Inflammatory macrophage treated with lipopolysaccharide for 1 hour (primary cell): ENCODE measurements around the gene BROX.
A peak's percentile ranks its signal among the peaks of the same experiment; 100 is the strongest.
"Not testable (repeated sequence)": the region's sequence is repeated elsewhere in the genome, so short reads cannot be mapped to it uniquely, and the experiment has no call there.

Source experiments
- DNase-seq, 2 donors: peaks; one replicate each; pipeline ENCODE4 v3.0.0-alpha.2; 2020 to 2022

The BROX gene

DNA sequence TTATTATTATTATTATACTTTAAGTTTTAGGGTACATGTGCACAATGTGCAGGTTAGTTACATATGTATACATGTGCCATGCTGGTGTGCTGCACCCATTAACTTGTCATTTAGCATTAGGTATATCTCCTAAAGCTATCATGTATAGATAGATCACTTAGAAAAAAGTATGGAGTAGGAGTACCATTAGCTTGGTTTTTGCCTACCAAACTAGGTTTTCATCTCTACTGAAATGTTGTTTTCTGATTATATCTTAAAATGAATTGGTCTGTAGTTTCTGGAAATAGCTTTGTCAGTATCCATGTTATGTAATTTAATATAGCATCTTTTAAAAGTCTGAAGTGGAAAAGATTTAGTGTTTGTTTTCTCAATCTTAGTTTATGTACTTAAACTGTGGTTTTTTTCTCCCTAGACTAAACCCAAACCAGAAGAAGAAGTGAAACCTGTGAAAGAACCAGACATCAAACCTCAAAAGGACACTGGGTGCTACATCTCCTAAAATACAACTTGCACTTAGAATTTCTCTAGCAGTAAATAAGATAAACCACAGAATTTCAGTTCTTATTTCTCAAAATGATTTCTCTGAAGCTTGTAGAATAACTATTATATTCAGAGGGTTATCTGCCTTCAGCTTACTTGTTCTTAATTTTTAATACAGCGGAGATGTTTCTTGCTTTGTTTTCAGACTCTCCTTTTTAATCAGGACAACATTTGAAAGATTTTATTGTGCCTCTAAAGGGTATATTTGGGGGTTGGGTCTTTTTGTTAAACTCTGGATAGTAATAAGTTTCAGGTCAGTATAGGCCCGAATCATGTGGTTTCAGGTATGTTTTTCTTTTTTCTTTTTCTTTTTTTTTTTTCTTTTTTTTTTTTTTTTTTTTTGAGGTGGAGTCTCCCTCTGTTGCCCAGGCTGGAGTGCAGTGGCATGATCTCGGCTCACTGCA is 20.1 kb downstream of the BROX start:
- DNase-seq = peak in 1 of 2 donors; percentile 10

DNA sequence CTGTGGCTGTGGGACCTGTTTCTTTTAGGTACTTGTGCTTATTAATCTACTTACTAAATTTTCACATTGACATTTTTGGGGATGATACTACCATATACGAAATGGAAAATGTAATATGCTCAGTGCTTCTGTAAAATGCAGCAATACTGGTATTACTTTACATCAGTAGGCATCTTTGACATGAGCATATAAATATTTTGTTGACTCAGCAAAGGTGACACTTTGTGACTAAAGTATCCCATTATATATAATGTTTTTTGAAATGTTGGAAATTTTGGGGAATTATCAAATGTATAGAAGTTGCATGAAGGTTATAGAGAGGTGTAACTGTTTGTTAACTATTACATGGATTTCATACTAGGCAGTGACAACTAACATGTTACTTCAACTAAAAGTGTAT is 22.4 kb downstream of the BROX start:
- DNase-seq = no peak

DNA sequence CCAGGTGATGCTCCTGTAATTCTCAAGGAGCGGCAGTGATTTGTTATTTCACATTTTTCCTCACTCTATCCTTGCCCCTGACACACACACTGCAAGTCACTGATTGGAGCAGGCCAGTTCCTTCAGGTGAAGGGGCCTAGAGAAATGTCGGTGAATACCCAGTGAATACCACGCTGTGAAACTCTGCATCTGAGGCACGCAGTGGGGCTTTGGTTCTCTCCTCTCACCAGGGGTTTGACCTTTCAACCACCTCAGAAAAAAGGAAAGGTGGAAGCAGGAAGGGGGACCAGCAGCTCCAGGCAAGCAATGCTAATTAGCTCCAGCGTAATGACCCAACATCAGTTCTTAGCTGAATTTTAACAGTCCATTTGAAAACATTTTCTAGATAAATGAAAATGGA is 24.1 kb downstream of the BROX start:
- DNase-seq = no peak

DNA sequence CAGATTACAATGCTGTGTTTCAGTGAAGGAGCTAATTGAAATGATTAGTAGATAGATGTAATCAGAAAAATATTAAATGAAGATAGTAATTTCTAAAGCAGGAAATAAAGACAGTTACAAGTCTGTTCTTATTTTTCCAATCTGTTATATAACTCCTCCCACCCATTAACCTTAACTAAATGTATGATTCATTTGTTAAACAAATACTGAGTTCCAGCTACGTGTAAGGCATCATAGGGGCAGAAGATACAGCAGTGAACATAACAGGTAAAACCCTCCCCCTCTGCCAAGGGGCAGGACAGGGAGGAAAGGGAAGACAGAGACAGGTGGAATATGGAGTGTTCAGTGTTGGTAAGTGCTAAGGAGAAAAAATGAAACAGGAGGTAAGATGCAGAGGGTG is 24.6 kb downstream of the BROX start, which contains the start of gene FAM177B:
Gene FAM177B (plus strand): TSS at position 231 of the 400 bp plus-strand sequence. CDS start 9,344 bp downstream, outside the sequence.
- DNase-seq = no peak

DNA sequence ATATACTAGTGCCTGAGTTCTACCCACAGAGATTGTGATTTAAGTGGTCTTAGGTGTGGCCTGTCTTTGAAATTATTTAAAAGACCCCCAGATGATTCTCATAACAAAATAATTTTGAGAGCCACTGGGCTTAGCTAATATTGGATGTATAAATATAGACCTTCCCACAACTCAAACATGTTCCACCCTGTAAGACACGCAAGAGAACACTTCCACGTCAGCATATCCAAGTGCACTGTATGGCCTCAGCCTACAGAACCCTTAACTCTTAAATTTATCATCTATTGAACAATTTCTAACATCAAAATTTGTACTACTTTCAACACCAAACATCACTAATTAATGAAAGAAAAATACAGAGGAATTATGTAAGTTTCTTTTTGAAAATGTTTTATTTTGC is 27.1 kb downstream of the BROX start:
- no peak for DNase-seq

DNA sequence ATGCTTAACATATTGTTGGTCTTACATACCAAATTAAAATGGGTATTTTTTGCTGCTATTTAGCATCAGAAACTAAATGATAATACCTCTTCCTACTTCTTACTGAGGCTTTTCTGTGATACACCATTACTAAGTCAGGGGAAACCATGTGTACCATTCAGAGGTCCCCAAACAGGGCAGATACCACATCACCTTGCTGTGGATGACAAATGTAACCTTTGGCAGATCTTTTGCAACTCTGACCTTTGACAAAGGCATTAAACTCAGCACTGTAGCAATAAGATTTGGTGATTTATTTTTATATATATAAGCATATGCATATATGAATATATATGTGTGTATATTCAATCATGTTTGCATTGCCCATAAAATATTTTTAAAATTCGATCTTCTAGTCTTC is 27.6 kb downstream of the BROX start:
- no peak for DNase-seq

DNA sequence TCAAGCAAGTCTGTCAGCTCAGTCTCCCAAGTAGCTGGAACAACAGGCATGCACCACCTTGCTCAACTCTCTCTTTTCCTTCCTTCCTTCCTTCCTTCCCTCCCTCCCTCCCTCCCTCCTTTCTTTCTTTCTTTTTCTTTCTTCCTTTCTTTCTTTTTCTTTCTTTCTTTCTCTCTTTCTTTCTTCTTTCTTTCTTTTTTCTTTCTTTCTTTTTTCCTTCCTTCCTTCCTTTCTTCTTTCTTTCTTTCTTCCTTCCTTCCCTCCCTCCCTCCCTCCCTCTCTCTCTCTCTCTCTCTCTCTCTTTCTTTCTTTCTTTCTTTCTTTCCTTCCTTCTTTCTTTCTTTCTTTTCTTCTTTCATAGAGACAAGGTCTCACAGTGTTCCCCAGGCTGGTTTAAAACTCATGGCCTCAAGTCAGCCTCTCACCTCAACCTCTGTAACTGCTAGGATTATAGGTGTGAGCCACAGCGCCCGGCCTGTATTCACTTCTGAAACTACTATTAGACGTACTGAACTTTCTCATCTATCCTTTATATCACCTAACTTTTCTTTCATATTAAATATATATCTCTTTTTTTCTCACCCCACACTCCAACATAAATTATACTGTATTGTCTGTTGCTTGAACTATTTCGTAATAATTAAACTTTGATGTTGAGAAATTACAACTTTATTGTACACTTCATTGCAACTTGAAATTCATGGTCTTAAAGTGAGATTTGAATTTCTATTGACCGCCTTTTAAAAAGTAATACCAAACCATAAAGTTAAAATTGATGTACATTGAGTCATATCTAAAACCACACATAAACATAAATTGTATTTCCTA is 29.5 kb downstream of the BROX start:
- not testable (repeated sequence) for DNase-seq

DNA sequence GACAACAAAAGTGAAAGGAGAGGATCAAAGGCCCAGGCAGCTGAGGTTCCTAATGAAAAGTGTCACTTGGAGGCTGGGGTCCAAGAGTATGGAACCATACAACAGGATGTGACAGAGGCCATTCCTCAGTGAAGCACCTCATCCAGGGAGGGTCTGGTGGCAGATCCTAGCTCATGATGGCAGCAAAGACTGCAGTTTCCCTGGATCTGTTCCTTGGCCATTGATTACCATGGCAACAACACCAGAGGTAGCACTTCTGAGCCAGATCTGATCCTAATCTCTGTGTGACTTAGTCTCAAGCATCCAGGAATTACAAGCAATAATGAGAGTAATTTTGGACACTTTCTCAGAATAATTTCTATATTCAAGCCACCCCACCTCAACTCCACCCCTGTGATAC is 37.6 kb downstream of the BROX start:
- DNase-seq = no peak

DNA sequence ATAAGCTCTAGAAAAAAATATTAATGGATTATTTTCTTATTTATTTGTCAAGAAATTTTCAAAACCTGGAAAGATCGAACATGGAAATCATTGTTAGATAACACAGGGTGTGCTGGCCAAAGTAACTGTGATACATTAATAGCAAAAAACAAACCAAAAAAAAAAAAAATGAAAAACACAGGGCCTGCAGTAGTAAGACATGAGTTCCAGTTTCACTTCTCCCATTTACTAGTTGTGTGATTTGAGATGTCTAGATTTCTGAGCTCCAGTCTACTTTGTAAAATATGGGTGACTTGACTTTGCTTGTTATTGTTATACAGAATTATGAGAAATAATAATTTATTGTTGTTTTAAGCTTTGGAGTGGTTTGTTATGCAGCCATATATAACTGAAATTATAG is 38.3 kb downstream of the BROX start:
- peak; percentile 17 to 31 for DNase-seq

DNA sequence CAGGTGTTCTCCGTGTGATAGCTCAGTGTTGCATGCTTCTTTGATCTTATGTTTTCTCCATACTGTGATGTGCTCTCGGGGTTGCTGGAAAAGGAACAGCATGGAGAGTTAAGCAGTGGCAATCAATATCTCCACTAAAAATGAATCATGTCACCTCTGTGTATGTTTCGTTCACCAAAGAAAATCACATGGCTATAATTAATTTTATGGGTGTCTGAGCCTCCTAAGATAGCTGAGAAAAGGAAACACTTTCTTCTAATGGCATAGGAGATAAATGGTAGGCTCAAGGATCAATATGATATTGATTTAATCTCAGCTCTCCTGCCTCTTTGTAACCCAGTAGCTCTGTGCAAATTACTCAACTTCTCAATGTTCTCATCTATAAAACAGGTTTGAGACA is 38.9 kb downstream of the BROX start:
- no peak for DNase-seq

DNA sequence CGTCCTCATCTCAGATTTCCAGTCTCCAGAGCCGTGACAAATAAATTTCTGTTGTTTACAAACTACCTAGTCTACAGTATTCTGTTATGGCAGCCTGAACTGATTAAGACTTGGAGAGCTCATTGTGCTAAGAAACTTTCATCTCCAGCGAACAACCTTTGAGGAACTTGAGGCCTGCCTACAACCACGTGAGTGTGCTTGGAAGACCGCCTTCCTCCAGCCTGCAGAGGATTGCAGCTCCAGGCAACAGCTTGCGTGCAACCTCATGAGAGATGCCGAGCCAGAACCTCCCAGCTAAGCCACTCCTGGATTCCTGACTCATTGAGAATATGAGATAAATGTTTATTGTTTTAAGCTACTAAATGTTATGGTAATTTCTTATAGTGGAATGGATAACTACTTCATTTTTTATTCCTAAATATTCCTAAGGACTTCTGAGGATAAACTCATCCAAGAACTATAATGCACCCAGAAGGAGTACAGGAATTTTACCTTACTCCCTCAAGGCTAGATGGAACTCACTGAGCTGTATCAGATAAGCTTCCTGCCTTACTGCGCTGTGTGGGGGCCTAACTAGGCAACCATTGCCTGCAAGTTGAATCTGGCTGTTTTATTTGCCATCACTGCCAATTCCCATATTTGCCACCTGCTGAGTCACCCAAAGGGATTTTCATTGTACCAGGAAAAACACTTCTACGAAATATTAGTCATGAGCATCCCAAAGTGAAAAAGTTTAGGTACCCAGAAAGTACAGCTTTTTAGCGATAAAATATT is 42.2 kb downstream of the BROX start:
- peak; percentile 38 to 70 for DNase-seq

DNA sequence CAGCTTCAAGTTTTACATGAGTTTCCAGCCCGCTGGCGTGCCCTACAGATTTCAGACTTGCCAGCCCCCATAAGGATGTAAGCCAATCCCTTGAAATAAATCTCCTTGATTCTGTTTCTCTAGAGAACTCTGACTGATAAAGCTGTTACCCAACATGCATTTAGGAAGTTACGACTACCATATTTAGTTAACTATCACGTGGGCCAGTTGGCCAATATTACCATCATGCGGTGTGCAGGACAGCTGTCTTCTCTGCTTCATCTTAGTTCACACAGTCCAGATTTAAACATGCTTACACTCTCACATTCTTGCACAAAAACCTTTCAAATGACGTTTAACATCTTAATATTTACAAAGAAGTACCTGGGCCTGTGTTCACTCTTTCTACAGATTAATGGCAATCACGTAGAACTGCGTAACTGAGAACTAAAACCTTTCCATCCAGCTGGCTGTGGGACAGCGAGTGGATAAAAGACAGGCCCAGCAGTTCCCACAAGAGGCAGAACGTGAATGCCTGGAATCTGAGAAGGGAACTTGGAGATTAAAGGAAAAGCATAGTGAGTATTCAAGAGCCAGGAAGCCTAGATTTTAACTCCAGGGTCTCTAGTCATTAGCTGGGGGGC is 45.4 kb downstream of the BROX start:
- no peak for DNase-seq

DNA sequence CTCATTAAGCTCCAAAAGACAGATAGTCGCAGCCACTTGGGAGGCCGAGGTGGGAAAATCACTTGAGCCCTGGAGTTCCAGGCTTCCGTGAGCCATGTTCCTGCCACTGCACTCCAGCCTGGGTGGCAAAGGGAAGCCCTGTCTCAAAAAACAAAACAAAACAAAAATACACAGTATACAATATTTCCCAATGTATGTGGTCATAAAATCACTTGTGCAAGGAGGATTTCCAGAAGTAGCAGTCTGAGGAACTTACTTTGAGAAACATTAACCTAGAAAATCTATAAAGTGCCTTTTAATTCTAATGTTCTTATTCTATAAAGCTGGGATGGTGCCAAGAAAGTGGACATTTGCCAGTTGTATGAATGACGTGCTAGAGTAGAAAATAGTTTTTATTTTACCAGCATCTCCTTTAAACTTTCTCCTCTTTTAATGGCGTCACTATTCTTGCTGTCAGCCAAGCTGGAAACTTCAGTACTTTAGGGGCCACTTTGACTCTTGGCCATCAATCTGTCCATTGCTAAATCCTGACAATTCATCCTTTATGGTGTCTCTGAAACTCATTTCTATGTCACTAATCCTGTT is 47.2 kb downstream of the BROX start:
- DNase-seq = peak; percentile 35 to 72

DNA sequence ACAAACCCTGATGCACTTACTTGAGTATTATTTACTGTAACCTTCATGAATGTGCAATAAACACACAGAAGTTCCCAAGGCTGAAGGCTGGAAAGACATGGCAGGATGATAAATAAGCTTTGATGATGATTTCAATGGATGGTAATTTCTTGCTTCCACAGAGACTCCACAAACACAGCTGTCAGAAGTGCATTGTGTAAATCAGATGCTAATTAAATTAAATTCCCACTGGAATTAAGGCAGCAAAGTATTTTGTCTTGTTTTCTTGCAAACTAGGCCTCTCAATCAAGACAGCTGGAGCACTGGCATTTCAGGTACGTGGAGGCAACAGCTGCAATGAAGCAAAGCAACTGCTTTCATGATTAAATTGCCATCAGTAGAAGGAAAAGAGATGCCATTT is 48.7 kb downstream of the BROX start:
- DNase-seq = no peak

DNA sequence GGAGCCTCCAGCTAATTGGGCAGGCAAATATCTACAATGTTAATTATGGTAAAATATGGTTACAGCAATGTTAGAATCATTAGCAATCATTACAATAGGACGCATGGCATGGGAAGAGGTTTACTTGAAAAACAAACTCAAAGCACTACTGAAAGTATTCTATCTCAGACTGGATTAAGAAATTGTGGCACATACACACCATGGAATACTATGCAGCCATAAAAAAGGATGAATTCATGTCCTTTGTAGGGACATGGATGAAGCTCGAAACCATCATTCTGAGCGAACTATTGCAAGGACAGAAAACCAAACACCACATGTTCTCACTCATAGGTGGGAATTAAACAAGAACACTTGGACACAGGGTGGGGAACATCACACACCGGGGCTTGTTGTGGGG is 49.8 kb downstream of the BROX start:
- not testable (repeated sequence) for DNase-seq

DNA sequence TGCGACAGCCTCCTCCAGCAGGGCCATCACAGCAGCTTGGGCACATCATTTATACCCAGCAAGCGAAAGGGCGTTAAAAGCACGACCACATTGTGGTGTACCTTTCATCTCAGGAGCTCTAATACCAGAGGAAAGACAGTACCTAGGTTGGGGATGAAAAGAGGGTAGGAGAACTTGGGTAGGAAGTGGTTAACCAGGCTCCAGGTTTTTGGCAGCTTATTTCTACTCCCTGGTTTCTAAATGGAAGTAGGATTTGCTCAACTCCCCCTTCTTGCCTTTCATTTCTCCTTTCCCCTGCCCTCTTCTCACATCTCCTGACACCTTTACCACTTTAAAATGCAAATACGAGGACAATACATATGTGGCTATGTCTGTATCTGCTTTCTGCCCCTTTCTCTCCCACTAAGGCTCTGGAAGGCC is 54.8 kb downstream of the BROX start:
- no peak for DNase-seq

DNA sequence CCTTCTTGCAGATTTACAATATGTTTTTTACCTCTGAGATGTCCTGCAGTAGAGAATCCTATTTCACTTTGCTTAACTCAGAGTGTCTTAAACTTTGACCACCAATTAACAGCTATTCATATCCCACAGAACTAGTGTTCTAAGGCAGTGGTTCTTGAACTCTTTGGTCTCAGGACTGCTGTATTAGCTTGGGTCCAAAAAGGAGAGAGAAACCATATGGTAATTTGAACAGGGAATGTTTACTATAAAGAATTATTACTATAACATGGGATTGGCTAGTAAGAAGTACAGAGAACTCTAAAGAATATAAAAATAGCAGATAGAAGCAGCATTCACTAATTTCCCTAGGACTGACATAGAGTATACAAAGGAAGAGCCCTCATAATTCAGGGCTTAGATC is 56.2 kb downstream of the BROX start:
- no peak for DNase-seq

DNA sequence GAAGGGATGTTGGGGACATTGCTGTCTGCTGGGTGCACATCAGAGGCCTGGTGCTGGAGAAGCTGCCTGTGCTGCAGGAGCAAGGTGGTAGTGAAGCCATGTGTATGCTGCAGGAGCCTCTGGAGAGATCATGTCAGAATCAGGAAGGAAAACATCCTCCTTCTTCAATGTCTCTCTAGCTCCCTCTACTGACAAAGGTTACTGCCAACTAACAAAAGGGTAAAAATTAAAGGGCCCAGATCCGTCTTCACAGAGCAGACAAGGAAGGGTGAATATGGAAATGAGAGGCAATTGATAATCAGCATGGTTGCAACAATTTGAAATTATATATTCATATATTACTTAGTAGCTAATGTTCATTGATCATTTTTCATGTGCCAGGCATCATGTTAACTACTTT is 56.8 kb downstream of the BROX start:
- DNase-seq = peak in 1 of 2 donors; percentile 23

DNA sequence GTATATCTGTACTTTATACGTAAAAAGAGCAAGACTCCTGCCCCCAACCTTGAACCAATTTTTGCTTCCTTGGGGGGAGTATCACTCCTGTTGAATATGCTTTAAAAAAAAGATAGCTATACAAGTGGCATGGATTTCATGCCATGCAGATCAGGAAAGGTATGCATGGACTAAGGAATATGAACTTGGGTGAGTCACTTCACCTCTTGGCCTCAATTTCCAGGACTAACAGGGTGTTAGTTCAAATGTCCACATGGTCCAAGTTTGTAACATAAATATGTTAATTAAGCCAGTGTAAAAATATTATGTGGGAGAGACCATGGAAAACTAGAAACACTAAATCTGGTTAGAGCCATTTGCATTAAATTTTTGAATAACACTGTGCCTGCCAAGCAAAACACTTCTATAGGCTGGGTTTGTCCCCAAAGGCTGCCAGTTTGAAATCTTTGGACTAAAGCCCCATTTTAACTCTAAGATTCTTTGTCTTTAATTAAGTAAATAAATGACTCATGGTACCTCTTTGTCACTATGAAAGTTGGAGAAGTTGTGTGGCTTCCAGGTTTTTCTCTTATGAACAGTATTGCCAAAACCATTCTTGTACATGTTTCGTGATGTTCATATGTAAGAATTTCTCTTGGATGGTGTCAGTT is 57.7 kb downstream of the BROX start:
- DNase-seq = no peak

DNA sequence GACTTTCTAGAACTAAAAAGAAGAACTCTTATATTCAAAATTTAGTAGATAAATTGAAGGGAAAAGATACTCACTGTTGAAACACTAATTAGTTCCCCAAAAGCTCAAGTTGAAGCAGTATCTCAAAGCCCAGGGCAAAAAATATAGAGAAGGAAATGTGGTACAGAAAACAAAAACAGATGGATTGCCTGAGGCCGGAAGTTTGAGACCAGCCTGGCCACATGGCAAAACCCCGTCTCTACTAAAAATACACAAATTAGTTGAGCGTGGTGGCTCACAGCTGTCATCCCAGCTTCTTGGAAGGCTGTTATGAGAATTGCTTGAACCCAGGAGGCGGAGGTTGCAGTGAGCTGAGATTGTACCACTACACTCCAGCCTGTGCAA is 60.6 kb downstream of the BROX start:
- DNase-seq = peak in 1 of 2 donors; percentile 31

DNA sequence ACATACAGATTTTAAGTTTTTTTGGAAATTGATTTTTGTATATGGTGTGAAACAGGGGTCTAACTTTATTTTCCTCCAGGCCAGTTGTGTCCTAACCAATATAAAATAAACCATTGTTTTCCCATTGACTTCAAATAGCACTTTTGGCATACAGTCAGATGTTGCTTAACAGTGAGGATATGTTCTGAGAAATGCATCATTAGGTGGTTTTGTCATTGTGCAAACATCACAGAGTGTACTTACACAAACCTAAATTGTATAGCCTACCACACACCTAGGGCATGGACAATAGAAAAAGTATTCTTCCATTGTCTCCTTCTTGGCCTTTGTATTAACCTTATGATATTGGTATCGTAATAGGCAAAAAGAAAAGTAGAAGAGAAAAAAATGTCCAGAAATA is 65.1 kb downstream of the BROX start:
- no peak for DNase-seq

DNA sequence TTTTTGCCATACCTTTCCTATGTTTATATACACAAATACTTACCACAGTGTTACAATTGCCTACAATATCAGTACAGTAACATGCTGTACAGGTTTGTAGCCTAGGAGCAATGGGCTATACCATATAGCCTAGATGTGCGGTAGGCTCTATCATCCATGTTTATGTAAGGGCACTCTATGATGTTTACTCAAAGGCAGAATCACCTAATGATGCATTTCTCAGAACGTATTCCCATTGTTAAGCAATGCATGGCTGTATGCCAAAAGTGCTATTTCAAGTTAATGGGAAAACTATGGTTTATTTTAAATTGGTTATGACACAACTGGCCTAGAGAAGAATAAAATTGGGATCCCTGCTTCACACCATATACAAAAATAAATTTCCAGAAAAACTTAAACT is 65.6 kb downstream of the BROX start:
- DNase-seq = no peak
